ENCODE results near the gene UPB1.

DNA sequence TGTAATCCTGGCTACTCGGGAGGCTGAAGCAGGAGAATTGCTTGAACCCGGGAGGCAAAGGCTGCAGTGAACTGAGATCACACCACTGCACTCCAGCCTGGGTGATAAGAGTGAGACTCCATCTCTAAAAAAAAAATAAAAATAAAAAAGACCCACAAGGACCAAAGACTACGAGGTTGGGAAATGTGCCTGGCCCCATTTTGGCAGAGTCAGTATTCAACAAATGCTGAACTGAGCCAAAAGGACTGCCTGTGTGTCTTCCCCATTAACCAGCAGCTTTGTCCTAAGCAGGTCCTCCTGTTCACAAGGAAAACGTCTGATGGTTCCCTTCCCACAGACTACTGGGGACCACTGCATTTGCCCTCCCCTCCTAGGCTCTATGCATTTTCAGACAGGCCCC, 40.1 kb upstream of the UPB1 start:
- no peak for TF ChIP-seq POLR2A (IDR thresholded peaks at IDR 0.05)
- TF ChIP-seq, protein P1, sequence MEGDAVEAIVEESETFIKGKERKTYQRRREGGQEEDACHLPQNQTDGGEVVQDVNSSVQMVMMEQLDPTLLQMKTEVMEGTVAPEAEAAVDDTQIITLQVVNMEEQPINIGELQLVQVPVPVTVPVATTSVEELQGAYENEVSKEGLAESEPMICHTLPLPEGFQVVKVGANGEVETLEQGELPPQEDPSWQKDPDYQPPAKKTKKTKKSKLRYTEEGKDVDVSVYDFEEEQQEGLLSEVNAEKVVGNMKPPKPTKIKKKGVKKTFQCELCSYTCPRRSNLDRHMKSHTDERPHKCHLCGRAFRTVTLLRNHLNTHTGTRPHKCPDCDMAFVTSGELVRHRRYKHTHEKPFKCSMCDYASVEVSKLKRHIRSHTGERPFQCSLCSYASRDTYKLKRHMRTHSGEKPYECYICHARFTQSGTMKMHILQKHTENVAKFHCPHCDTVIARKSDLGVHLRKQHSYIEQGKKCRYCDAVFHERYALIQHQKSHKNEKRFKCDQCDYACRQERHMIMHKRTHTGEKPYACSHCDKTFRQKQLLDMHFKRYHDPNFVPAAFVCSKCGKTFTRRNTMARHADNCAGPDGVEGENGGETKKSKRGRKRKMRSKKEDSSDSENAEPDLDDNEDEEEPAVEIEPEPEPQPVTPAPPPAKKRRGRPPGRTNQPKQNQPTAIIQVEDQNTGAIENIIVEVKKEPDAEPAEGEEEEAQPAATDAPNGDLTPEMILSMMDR (IDR thresholded peaks at IDR 0.05), result no peak

Measured in Peyer's patch (tissue), 4 donors.